Hematopoietic multipotent progenitor cell treated with erythropoietin and hydrocortisone succinate and interleukin-3 and kit ligand, for 6 days (in vitro differentiated cells): ENCODE measurements around the gene PFDN4.
"Not testable (repeated sequence)": the region's sequence is repeated elsewhere in the genome, so short reads cannot be mapped to it uniquely, and the experiment has no call there.

Experiments used
- DNase-seq: peaks from one replicate; pipeline ENCODE4 v3.0.0-alpha.2; 2015

PFDN4 gene

DNA sequence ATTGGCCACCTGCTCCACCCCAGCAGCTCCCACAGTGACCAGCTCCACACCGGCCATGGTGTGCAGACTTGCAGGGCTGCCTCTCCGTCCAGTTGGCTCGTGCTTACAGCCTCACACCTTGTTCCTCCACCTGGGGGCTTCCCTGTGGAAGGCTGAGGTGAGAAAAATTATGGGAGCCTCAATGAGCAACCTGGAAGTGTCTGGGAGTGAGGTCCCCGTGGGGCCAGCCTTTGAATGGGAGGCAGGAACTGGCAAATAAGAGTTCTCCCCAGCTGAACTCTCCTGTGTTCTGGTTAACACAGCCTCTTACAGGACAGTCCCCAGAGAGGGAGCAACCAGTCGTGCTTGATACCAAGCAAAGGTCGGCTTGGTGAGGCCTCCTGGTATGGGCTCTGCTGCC lies 3.8 kb upstream of the PFDN4 start:
- no peak for DNase-seq

DNA sequence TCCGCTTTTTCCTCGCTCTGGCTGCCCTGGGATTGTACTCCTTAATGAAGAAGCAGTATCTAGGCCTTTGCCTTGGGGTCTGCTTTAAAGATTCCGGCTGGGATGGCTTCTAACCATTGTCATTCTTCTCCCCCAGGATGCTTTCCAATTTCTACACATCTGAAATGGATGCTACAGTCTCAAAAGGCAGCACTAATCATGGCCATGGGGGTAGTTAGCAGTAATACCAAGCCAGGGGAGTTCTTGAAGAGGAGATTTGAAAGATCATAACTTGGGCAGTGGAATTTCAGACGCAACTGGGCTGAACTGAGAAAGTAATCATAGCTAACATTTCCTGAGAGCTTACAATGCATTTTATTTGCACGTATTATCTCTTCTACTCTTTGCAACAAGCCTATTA lies 3.4 kb upstream of the PFDN4 start:
- no peak for DNase-seq

DNA sequence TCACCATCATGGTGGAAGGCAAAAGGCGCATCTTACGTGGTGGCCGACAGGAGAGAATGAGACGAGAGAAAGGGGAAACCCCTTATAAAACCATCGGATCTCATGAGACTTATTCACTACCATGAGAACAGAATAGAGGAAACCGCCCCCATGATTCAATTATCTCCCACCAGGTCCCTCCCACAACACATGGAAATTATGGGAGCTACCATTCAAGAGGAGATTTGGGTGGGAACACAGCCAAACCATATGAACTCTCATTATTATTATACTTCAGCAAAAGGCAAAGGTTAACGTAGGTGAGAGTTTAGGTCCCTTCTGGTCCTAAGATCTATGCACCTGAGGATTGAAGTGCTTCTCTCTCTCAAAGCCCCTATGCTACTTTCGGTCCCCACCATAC lies 2.4 kb upstream of the PFDN4 start:
- DNase-seq = no peak

DNA sequence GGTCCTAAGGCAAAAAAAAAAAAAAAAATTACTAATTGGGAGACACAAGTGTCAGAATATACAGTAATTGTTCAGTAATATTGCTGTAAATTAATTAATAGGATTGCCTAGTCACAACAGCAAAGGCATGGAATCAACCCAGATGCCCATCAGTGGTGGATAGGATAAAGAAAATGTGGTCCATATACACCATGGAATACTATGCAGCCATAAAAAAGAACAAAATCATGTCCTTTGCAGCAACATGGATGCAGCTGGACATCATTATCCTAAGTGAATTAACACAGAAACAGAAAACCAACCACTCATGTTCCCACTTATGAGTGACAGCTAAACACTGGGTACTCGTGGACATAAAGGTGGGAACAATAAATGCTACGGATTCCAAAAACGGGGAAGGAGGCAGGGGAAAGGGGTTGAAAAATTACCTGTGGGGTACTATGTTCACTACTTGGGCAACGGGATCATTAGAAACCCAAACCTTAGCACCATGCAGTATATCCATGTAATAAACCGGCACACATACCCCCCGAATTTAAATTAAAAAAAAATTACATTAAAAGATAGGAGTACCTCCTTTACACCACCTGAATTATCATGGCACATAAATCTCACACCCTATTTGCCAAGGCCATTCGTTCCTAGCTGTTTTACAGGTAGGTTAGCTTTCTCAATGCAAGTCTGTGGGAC lies 689 bp upstream of the PFDN4 start:
- DNase-seq = no peak

DNA sequence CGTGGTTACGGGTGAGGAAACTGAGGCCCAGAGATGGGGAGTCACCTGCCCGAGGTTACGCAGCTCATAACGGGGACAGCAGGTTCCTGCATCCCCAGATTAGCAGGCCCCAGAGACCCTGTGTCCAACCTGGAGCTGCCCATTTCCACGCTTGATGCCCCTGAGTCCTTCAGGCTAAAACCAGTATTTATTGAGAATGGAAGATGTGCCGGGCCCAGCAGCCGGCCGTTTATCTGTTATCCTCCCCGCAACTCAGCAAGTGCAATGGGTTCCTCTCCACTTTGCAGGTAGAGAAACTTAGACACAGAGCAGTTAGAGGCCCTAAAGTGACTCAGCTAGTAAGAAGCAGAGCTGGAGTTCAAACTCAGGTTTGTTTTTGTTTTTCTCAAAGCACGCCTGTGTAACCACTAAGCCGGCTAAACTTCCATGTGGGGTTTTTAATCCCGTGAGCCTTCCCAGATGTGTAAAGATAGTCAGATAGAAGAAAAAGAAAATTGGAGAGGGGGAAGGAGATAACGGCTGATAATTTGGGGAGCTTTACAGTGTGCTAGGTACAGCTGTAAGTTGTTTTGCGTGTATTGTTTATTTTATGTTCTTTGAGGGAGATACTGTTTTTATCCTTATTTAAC lies 775 bp downstream of the PFDN4 start:
- DNase-seq = peak; percentile 38

DNA sequence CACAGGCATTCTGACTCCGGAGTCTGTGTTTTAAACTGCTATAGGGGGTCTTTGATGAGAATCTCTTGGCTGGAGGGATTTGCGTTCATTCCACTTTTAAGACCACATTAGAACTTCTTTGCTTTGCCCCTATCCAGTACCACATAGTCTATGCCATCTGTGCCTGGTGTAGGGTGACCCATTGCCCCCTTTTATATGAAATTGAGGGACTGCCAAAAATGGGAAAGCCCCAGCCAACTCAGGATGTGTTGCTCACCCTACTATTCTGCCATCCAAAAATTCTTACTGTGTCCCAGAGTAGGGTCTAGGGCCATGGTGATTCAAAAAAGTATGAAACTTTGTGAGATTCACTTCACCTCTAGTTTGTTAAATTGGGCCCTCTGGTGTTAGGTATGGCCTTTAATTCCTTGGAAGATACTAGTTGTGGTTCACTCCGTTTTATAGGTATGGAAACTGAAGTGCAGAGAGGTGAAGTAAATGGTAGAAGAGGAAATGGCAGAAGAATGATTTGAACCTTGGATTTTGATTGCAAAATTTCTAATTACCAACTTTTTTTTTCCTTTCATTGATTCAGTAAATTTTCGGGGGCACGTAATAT lies 1.4 kb downstream of the PFDN4 start:
- DNase-seq = no peak

DNA sequence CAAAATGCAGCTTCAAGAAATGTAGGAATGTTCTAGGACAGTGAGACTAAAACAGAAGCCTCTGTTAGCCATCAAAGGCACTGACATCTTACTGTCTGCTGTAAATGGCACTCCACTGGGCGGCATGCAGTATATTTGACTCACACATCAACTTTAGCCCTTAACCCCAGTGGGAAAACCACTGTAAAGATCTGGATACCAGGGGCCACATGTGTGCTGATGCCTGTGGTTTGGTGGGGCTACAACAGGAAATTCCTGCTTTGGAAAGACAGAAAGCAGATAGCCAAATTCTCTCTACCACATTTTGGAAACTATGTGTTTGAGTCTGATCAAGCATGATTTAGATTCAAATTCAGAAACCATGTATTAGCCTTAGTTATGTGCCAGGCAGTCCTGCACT lies 4.3 kb downstream of the PFDN4 start:
- DNase-seq = no peak

DNA sequence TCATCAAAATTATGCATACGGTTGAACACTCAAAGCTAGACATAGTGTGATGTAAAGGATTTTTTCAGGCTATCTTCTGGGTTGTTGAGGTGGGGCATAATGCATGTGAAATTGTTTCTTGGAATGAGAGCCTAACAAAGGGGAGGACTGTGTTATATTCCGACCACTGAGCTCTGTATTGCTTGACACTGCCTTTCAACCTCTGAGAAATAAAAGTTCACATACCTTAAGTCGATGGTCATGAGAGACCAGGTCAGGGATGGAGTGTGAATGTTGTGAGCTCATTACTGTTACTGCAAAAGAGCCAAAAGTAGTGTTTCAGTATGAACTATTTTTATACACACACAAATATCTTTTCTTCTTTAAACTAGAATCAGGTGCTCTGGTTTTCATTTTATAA lies 5.0 kb downstream of the PFDN4 start:
- DNase-seq = no peak

DNA sequence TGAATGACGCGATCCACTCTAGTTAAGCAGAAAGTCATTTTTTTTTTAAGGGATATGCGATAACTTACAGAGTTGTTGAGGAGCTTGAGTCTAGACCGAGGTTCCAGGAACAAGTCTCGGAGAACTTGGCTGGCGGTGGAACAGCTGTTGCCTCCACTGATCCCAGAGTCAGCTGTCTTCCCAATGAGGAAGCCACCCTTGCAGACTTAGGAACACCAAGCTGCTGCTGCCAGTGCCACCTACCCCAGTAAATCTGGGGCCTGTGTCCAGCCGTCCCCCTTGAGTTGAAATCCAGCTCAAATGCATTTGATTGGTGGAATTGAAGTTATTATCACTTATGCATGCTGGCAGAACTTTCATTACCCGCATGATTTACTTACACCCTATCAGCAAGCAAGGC lies 6.7 kb downstream of the PFDN4 start:
- no peak for DNase-seq

DNA sequence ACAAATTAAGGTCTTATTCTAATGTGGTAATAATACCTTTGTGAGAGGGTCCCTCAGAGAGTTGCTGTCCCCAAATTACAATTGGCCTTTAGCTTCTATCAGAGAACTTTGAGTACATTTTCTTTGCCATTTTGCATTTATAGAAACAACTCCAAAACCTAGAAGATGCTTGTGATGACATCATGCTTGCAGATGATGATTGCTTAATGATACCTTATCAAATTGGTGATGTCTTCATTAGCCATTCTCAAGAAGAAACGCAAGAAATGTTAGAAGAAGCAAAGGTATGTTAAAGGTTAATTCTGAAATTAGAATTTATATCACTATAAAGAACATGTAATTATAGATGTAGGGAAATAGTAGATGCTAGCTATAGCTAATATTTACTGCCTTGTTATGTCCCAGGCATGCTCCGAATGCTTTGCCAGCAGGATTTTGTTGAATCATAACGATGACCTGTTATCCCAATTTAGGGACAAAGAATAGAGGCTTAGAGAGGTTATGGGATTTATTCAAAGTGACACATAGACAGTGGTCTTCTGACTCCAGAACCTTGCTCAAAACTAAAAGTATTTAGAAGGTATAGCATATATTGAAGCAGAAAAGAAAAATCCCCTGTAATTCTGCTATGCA lies 7.4 kb downstream of the PFDN4 start:
- DNase-seq = no peak

DNA sequence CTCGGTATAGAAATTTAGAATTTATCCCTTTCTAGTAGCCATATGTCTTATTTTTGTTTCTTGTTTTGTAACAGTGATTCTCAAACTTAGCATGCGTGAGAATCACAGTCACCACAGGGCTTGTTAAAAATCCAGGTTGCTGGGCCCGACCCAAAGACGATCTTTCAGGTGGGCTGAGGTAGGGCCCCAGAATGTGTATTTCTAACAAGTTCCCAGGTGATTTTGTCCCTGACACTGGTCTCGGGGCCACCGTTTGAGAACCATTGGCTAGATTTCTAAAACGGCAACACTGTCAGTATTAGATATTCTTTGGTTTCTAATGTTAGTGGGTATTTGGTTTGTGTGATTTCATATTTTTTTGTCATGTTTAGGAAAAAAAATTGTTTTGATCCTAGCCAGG lies 9.9 kb downstream of the PFDN4 start:
- no peak for DNase-seq

DNA sequence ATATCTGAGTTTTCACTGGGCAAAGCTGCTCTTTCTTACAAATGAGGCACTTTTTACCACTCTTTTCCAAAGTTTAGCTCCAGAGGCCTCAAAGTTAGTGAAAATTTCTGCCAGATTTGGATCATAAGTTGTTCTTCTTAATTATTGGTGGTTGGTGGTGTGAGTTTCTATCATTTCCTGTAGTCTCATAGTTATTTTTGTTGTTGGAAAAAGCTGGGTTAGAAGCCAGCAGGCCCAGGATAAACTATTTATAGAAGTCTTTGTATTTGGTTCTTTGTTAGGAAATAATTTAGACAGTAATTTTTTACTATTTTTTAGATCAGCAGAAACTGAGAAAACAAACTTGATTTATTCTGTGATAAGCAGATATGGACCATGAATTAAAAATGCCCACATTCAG lies 10.6 kb downstream of the PFDN4 start:
- no peak for DNase-seq

DNA sequence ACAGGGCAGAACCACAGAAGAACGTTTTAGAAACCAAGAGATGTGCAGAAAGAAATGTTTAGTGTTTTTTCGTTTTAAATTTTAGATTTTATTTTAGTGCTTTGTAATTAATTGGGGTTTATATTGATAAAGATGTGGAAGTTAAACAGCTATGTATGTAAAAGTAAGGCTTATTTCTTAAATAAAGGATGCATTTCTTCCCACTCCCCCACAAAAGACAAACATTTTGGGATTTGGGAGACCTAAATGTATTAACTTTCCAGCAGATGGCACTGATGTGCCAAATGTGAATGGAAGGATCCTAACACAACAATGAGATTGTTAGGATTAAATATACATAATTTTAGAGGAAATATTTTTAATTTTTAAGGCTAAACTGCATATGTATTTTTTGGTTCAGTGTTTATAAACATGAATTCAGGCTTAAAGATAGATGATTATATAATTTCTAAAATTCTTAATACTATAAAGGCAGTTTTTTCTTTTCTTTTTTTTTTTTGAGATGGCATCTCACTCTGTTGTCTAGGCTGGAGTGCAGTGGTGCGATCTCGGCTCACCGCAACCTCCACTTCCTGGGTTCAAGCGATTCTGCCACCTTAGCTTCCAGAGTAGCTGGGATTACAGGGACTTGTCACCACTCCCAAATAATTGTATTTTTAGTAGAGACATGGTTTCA lies 12.0 kb downstream of the PFDN4 start:
- peak; percentile 59 for DNase-seq

DNA sequence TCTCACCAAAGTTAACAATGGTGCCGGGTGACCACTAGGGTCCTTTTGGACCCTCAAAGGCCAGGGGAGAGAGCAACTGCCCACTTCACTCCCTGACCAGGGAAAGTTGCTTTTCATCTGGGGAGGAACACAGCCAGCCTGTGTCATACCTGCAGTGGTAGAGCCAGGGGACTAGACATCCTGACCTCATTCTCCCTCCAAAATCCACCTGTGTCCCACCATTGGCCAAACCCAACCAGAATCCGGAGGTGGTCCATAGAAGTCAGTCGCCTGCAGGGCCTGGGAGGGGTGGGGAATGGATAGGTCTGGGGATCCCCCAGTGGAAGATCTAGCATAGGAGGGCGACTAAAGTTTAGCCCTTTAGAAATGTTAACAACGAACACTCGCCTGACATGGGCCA lies 12.8 kb downstream of the PFDN4 start:
- no peak for DNase-seq

DNA sequence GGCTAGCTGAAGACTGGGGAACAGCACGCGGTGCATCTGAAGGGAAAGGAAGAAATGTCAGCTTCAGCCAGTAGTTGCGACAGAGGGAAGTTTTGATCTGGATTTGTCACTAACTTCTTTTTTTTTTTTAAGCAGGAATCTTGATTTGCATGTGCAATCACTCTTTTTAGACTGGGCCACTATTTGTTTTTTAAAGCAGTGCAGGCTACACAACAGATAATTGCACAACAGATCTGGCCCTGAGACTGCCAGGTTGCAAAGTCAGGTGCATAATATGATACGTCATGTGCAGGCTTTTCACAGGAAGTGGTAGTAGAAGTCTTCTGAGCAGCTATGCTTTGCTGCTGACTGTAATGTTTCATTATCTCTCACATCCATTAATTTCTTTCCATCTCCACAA lies 13.5 kb downstream of the PFDN4 start:
- DNase-seq = no peak

DNA sequence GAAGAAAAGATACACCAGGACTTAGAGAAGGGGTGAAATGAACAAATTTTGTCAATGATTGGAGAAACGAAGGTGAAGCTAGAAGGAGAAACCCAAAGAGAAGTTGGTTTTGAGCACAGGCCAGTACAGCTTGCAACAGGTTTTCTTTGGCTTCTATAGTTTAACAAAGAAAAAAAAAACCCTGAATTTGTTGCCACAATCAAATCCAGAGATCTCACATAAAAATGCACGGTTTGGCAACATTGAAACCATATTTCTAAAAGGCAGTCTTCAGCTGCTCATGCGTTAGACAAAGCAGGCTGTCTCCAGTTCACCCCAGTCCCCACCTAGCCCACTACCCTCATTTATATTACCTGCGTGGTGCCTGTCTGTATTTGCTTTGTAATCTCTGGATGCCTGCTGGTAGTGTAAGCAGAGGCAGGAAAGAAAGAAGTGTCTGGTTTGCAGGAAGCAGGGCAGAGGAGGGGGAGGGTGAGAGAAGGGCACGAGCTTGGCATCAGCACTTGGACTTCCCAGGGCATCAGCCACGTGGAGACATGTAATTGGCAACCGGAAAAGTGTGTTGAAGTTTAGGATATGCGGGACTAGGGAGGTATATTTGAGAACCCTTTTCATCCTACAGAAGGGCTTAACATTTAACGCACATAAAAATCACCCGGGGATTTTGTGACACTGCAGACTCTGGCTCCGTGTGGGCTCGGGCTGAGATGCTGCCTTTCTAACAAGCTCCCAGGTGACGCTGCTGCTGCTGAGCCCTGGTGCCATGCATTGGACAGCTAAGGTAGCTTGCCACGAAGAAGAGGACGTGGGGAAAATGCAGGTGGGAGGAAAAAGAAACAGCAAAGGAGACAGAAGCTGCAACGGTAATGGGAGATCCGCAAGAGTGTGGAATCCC lies 14.4 kb downstream of the PFDN4 start:
- DNase-seq = no peak

DNA sequence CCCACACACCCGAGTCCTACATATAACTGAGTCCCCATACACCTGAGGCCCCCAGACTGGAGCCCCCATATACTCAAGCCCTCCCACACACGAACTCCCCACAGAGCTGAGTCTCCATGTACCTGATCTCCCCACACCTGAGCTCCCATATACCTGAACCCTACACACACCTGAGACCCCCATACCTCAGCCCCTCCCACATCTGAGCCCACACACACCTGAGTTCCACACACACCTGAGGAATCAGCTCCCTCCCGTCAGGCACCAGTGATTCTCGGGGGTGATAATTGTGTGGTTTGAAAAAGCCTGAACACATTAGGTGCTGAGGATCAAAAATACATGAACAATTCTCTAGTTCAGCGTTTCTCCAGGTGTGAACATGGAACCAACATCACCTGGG lies 15.4 kb downstream of the PFDN4 start:
- no peak for DNase-seq

DNA sequence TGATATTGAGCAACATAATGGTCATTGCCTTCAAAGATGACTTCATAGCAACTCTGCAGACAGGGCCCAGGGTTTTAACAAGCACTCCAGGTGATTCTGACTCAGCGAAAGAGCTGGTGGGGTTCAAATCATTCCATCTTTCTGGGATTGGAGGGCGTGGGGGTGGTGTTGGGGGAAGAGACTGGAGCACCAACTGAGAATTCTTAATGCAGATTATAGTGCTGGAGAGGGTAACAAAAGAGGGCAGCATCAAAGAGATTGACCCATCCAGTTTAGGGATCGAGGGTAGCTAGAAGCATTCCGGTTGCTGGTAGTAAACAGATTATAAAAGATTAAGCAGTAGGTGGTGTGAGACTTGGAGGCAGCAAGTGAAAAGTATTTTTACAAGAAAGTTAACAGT lies 15.9 kb downstream of the PFDN4 start:
- DNase-seq = no peak

DNA sequence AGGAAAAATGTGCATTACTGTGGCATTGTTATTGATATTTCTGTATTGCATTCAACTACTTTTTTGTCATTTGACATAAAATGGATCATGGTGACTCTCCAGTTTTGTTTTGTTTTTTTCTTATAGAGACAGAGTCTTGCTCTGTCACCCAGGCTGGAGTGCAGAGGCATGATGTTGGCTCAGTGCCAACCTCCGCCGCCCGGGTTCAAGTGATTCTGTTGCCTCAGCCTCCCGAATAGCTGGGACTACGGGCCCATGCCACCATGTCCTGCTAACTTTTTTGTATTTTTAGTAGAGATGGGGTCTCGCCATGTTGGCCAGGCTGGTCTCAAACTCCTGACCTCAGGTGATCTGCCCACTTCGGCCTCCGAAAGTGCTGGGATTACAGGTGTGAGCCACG lies 16.8 kb downstream of the PFDN4 start:
- not testable (repeated sequence) for DNase-seq

DNA sequence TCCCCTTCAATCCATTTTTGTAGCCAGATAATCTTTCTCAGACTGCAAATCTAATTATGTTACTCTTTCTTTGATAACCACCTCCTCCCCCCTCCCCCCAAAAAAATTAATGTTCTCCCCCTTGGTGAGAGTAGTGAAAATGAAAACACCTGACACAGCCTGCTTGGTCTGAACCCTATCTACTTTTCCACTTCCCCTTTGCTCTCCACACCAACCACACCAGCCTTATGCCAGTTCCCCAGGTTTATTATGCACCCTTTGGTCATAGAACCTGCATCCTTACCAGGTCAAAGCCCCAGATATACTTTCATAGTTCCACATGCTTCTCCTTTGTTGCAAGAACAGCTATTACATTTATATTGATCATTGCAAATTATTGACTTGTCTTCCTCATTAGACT lies 19.4 kb downstream of the PFDN4 start:
- no peak for DNase-seq

DNA sequence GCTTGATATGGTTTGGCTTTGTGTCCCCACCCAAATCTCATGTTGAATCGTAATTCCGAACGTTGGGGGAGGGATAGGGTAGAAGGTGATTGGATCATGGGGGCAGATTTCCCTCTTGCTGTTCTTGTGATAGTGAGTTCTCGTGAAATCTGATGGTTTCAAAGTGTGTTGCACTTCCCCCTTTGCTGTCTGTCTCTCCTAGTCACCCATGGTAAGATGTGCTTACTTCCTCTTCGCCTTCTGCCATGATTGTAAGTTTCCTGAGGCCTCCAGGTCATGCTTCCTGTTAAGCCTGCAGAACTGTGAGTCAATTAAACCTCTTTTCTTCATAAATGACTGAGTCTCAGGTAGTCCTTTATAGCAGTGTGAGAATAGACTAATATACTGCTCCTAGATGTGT lies 19.9 kb downstream of the PFDN4 start:
- DNase-seq = no peak

DNA sequence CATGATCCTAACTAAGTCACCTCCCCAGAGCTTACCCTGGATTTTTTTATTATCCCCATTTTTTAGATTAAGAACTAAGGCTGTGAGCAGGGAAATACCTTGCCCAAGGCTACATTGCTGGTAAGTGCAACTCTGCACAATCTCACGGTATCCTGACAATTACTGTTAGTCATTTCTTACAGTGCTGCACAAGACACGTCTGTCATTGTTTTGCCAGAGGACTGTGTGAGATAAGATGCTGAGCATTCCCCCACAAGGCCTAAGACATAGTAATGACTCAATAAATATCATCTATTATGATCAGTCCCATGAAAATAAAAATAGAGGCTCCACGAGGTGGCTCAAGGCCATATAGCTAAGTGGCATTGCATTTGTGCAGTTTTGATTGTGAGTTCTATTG lies 21.0 kb downstream of the PFDN4 start:
- DNase-seq = peak; percentile 16
